ENCODE measurements around the gene ASS1.

Gene ASS1

GRCh38 chr9:130537346-130538050 is 92.7 kb downstream of the ASS1 start:
- Histone ChIP-seq H3K9ac (ENCODE audit: low read depth, low read length) (peak overlapping the region; percentile 54), H3K4me3 (ENCODE audit: low read depth, low read length) (no peak overlapping the region), H3K27me3 (ENCODE audit: control insufficient read depth, insufficient read depth, low read length) (peaks cover 21% of the 10 kb centered on the region), H3K36me3 (ENCODE audit: control insufficient read depth, insufficient read depth, low read length) (no peaks in the 10 kb centered on the region), H3K4me1 (ENCODE audit: control insufficient read depth, insufficient read depth, low read length) (peaks cover 4% of the 10 kb centered on the region), H3K9me3 (ENCODE audit: control insufficient read depth, insufficient read depth, low read length) (no peaks in the 10 kb centered on the region)

DNA sequence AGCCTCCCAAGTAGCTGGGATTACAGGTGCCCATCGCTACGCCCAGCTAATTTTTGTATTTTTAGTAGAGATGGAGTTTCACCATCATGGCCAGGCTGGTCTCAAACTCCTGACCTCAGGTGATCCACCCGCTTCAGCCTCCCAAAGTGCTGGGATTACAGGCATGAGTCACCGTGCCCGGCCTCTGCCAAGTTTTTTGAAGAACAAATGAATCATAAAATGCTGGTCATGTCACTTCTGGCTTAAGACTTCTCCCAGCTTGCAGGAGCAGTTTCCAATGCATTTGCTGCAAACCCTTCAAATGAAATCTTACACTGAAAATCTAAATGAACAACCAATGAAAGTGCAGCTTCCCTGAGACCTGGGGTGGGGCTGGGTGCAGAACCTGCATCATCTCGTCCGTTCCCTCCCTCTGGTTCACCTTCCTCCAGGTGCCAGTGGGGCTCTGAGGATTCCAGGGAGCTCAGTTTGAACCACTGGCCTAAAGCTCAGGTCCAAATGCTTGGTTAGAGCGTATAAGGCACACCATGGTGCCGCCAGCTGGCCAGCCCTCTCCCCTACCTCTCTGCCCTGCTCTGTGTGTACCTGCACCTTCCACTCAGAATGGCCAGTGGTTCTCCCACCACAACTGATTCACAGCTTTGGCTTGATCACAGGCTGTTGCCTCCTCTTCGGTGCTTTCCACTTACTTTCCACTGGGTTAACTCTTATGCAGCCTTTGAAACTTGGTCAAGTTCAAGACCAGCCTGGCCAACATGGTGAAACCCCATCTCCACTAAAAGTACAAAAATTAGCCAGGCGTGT is 94.9 kb downstream of the ASS1 start:
- H3K9ac ChIP-seq (ENCODE audit: low read depth, low read length) = no peak overlapping the region
- H3K36me3 ChIP-seq (ENCODE audit: control insufficient read depth, insufficient read depth, low read length) = no peaks in the 10 kb centered on the region
- H3K27me3 ChIP-seq (ENCODE audit: control insufficient read depth, insufficient read depth, low read length) = peaks cover 21% of the 10 kb centered on the region
- H3K4me1 ChIP-seq (ENCODE audit: control insufficient read depth, insufficient read depth, low read length) = peaks cover 4% of the 10 kb centered on the region
- no peaks in the 10 kb centered on the region for H3K9me3 ChIP-seq (ENCODE audit: control insufficient read depth, insufficient read depth, low read length)
- no peak overlapping the region for H3K4me3 ChIP-seq (ENCODE audit: low read depth, low read length)

DNA sequence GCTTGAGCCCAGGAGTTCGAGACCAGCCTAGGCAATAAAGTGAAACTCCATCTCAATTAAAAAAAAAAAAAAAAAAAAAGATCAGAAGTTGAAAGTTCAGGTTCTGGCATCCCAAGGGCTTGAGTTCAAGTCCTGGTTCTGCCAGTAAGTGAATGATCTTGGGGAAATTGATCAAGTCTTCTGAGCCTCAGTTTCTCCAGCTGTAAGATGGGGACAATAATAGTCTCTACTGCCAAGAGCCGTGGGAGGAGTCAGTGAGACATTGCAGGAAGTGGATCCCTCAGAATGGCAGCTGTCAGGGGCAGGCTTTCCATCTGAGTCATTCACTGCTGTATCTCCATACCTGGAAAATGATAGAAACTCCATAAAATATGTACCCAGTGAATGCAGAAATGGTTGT is 96.8 kb downstream of the ASS1 start:
- H3K4me3 ChIP-seq (ENCODE audit: low read depth, low read length) = no peak overlapping the region
- no peak overlapping the region for H3K9ac ChIP-seq (ENCODE audit: low read depth, low read length)
- peaks cover 4% of the 10 kb centered on the region for H3K4me1 ChIP-seq (ENCODE audit: control insufficient read depth, insufficient read depth, low read length)
- no peaks in the 10 kb centered on the region for H3K9me3 ChIP-seq (ENCODE audit: control insufficient read depth, insufficient read depth, low read length)
- no peaks in the 10 kb centered on the region for H3K36me3 ChIP-seq (ENCODE audit: control insufficient read depth, insufficient read depth, low read length)
- H3K27me3 ChIP-seq (ENCODE audit: control insufficient read depth, insufficient read depth, low read length) = peaks cover 13% of the 10 kb centered on the region

- Histone ChIP-seq H3K9ac (ENCODE audit: low read depth, low read length) (no peak overlapping the region), H3K36me3 (ENCODE audit: control insufficient read depth, insufficient read depth, low read length) (no peaks in the 10 kb centered on the region), H3K4me1 (ENCODE audit: control insufficient read depth, insufficient read depth, low read length) (peaks cover 4% of the 10 kb centered on the region), H3K9me3 (ENCODE audit: control insufficient read depth, insufficient read depth, low read length) (no peaks in the 10 kb centered on the region), H3K4me3 (ENCODE audit: low read depth, low read length) (no peak overlapping the region), H3K27me3 (ENCODE audit: control insufficient read depth, insufficient read depth, low read length) (peaks cover 10% of the 10 kb centered on the region)
Measured at GRCh38 chr9:130542038-130542437, 97.3 kb downstream of the ASS1 start.

- no peaks in the 10 kb centered on the region for H3K9me3 ChIP-seq (ENCODE audit: control insufficient read depth, insufficient read depth, low read length)
- H3K4me1 ChIP-seq (ENCODE audit: control insufficient read depth, insufficient read depth, low read length) = peaks cover 4% of the 10 kb centered on the region
- no peaks in the 10 kb centered on the region for H3K36me3 ChIP-seq (ENCODE audit: control insufficient read depth, insufficient read depth, low read length)
- H3K27me3 ChIP-seq (ENCODE audit: control insufficient read depth, insufficient read depth, low read length) = peaks cover 5% of the 10 kb centered on the region
- H3K4me3 ChIP-seq (ENCODE audit: low read depth, low read length) = no peak overlapping the region
- H3K9ac ChIP-seq (ENCODE audit: low read depth, low read length) = no peak overlapping the region
Measured at GRCh38 chr9:130542457-130543228, 97.9 kb downstream of the ASS1 start.

DNA sequence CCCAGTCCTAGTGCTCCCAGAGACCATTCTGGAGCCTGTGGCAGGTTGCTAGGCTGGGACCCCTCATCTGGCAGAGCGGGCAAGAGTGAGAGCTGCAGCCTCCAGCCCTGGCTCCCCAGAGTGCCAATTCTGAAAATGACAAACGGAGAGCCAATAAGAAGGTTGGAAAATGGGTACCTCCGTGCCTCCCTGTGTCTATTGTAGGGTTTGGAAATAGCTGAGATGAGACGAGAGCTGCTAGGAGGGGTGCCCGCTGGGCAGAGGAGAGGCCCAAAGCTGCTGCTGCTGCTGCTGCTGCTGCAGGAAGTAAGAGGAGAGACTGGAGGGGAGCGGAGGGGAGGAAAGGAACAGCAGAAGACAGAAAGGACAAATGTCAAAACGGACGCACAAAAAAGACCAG is 98.6 kb downstream of the ASS1 start:
- no peaks in the 10 kb centered on the region for H3K36me3 ChIP-seq (ENCODE audit: control insufficient read depth, insufficient read depth, low read length)
- no peak overlapping the region for H3K4me3 ChIP-seq (ENCODE audit: low read depth, low read length)
- peaks cover 4% of the 10 kb centered on the region for H3K4me1 ChIP-seq (ENCODE audit: control insufficient read depth, insufficient read depth, low read length)
- H3K27me3 ChIP-seq (ENCODE audit: control insufficient read depth, insufficient read depth, low read length) = peaks cover 3% of the 10 kb centered on the region
- no peak overlapping the region for H3K9ac ChIP-seq (ENCODE audit: low read depth, low read length)
- H3K9me3 ChIP-seq (ENCODE audit: control insufficient read depth, insufficient read depth, low read length) = no peaks in the 10 kb centered on the region

GRCh38 chr9:130543859-130544258 is 99.1 kb downstream of the ASS1 start:
- peaks cover 4% of the 10 kb centered on the region for H3K4me1 ChIP-seq (ENCODE audit: control insufficient read depth, insufficient read depth, low read length)
- no peaks in the 10 kb centered on the region for H3K36me3 ChIP-seq (ENCODE audit: control insufficient read depth, insufficient read depth, low read length)
- no peak overlapping the region for H3K9ac ChIP-seq (ENCODE audit: low read depth, low read length)
- peaks cover 3% of the 10 kb centered on the region for H3K27me3 ChIP-seq (ENCODE audit: control insufficient read depth, insufficient read depth, low read length)
- no peak overlapping the region for H3K4me3 ChIP-seq (ENCODE audit: low read depth, low read length)
- H3K9me3 ChIP-seq (ENCODE audit: control insufficient read depth, insufficient read depth, low read length) = no peaks in the 10 kb centered on the region

- no peak overlapping the region for H3K4me3 ChIP-seq (ENCODE audit: low read depth, low read length)
- no peaks in the 10 kb centered on the region for H3K9me3 ChIP-seq (ENCODE audit: control insufficient read depth, insufficient read depth, low read length)
- peaks cover 4% of the 10 kb centered on the region for H3K4me1 ChIP-seq (ENCODE audit: control insufficient read depth, insufficient read depth, low read length)
- H3K36me3 ChIP-seq (ENCODE audit: control insufficient read depth, insufficient read depth, low read length) = no peaks in the 10 kb centered on the region
- no peak overlapping the region for H3K9ac ChIP-seq (ENCODE audit: low read depth, low read length)
- peaks cover 3% of the 10 kb centered on the region for H3K27me3 ChIP-seq (ENCODE audit: control insufficient read depth, insufficient read depth, low read length)
Measured at GRCh38 chr9:130544364-130544763, 99.6 kb downstream of the ASS1 start.

DNA sequence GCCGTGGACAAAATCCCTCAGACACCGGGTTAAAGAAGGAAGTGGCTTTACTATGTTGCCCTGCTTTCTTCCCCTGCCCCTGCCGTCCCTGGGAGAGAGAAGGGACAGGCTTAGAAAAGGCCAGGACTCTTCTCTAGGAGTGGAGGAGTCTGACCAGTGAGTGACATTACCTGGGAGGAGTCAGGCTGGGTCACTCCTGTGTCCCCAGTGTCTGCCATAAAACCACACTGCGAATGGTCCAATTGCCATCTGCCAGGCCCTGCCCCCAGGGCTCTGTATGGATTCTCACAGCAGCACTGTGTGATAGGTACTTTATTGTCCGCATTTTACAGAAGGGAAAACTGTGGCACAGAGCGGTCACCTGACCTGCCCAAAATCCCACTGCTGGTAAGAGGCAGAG is 103.3 kb downstream of the ASS1 start:
- H3K9me3 ChIP-seq (ENCODE audit: control insufficient read depth, insufficient read depth, low read length) = no peaks in the 10 kb centered on the region
- no peak overlapping the region for H3K9ac ChIP-seq (ENCODE audit: low read depth, low read length)
- no peaks in the 10 kb centered on the region for H3K27me3 ChIP-seq (ENCODE audit: control insufficient read depth, insufficient read depth, low read length)
- no peaks in the 10 kb centered on the region for H3K36me3 ChIP-seq (ENCODE audit: control insufficient read depth, insufficient read depth, low read length)
- no peak overlapping the region for H3K4me3 ChIP-seq (ENCODE audit: low read depth, low read length)
- H3K4me1 ChIP-seq (ENCODE audit: control insufficient read depth, insufficient read depth, low read length) = no peaks in the 10 kb centered on the region

- Histone ChIP-seq H3K9ac (ENCODE audit: low read depth, low read length) (no peak overlapping the region), H3K9me3 (ENCODE audit: control insufficient read depth, insufficient read depth, low read length) (no peaks in the 10 kb centered on the region), H3K27me3 (ENCODE audit: control insufficient read depth, insufficient read depth, low read length) (no peaks in the 10 kb centered on the region), H3K36me3 (ENCODE audit: control insufficient read depth, insufficient read depth, low read length) (no peaks in the 10 kb centered on the region), H3K4me3 (ENCODE audit: low read depth, low read length) (no peak overlapping the region), H3K4me1 (ENCODE audit: control insufficient read depth, insufficient read depth, low read length) (no peaks in the 10 kb centered on the region)
Measured at GRCh38 chr9:130549093-130549735, 104.5 kb downstream of the ASS1 start.
